SK-N-MC (cell line): Measurements from ENCODE around the gene LOXL1.

Source experiments
- EZH2 ChIP-seq: fragments of 200-600 bp; sonication (generic); IDR thresholded peaks from one replicate; pipeline ENCODE4 v1.6.1; 2017; ENCODE audit warnings: antibody characterized with exemption
- FOXP2 ChIP-seq: optimal IDR thresholded peaks from 2 replicates; pipeline ENCODE3; 2011; ENCODE audit warnings: mild to moderate bottlenecking, moderate library complexity; ENCODE audit not compliant: insufficient read depth; ENCODE audit errors: extremely low read length, control extremely low read depth
- POLR2AphosphoS5 ChIP-seq: IDR thresholded peaks from 2 replicates; pipeline ENCODE4 v1.6.1; 2012; ENCODE audit warnings: mild to moderate bottlenecking, low read depth, low read length, borderline replicate concordance

- TF ChIP-seq POLR2AphosphoS5 (no peak), EZH2 (no peak), FOXP2 (no peak)
Measured at GRCh38 chr15:73942751-73943270, 16.5 kb downstream of the LOXL1 start.
